Caco-2 (cell line): ENCODE results near the gene ZNF813. TPM values are rescaled to one million over a fixed set of nuclear protein-coding genes. Genes with fewer than 3 reads are reported as not detected.

Experiments
- BruUV-seq: library from RNA; stranded (reverse); fragments of 400-500 nt; replicated peaks from 2 replicates; lab custom pipeline; 2021; lab: Mats Ljungman, UMichigan
- CTCF ChIA-PET: fragments of 300-600 bp; sonication (Branson Sonifier 250); formaldehyde crosslinking; loops from one replicate; lab custom pipeline; 2022; ENCODE audit warnings: antibody characterized with exemption; lab: Charles Lee
- POLR2A ChIA-PET: fragments of 300-600 bp; sonication (Branson Sonifier 250); formaldehyde crosslinking; loops from one replicate; lab custom pipeline; 2022; ENCODE audit warnings: antibody characterized with exemption; lab: Charles Lee
- DNase-seq, 2 experiments: peaks; one replicate each; pipeline versions ENCODE4 v3.0.0 to v3.0.0-alpha.2; 2020 to 2022
- H3K27me3 ChIP-seq: replicated peaks from 2 replicates; pipeline ENCODE4 v1.6.0; 2011; ENCODE audit warnings: low read length; ENCODE audit not compliant: control insufficient read depth, insufficient read depth
- H3K36me3 ChIP-seq: 2 replicates; pipeline ENCODE4 v1.5.1; 2011; ENCODE audit warnings: low read length; ENCODE audit not compliant: control insufficient read depth, insufficient read depth
- H3K4me1 ChIP-seq: fragments of 250-450 bp; sonication (Bioruptor Pico); 2 replicates; pipeline ENCODE4 v1.5.1; 2020; ENCODE audit warnings: mild to moderate bottlenecking
- H3K4me3 ChIP-seq: 2 replicates; pipeline ENCODE4 v1.5.1; 2011; ENCODE audit warnings: low read depth, mild to moderate bottlenecking, control low read depth, low read length
- H3K9me3 ChIP-seq: fragments of 250-450 bp; sonication (Bioruptor Pico); 2 replicates; pipeline ENCODE4 v1.5.1; 2020; ENCODE audit warnings: mild to moderate bottlenecking, moderate library complexity
- H3K27ac Mint-ChIP-seq: one replicate; pipeline ENCODE4 v1.8.0; 2022; ENCODE audit warnings: mixed read lengths; ENCODE audit not compliant: unreplicated experiment
- H3K27me3 Mint-ChIP-seq: one replicate; pipeline ENCODE4 v1.8.0; 2022; ENCODE audit warnings: mixed read lengths; ENCODE audit not compliant: insufficient read depth, unreplicated experiment
- H3K36me3 Mint-ChIP-seq: one replicate; pipeline ENCODE4 v1.8.0; 2022; ENCODE audit warnings: mild to moderate bottlenecking, mixed read lengths; ENCODE audit not compliant: insufficient read depth, unreplicated experiment
- H3K4me1 Mint-ChIP-seq: one replicate; pipeline ENCODE4 v1.8.0; 2022; ENCODE audit warnings: low read depth, mixed read lengths; ENCODE audit not compliant: unreplicated experiment
- H3K4me3 Mint-ChIP-seq: one replicate; pipeline ENCODE4 v1.8.0; 2022; ENCODE audit warnings: mild to moderate bottlenecking, moderate library complexity, mixed read lengths; ENCODE audit not compliant: unreplicated experiment
- H3K9me3 Mint-ChIP-seq: one replicate; pipeline ENCODE4 v1.8.0; 2022; ENCODE audit warnings: mixed read lengths; ENCODE audit not compliant: unreplicated experiment
- intact Hi-C: fragments of 100-400 bp; cut with micrococcal nuclease; formaldehyde crosslinking; loops from one replicate; pipeline ENCODE4 v1.10.0; 2022; ENCODE audit not compliant: unreplicated experiment
- total RNA-seq: library from RNA; stranded (reverse); gene quantifications from 2 replicates; pipeline ENCODE4 v1.2.3, GENCODE V29; 2022
- TF ChIP-seq, protein P1 (sequence below), 2 experiments: fragments of 200-600 bp in 1 of 2; IDR thresholded peaks; 1 replicate in 1 of 2; 2 replicates in 1 of 2; pipeline versions ENCODE4 v1.5.1 to v1.8.0; 2011 to 2022; ENCODE audit warnings: antibody characterized with exemption in 1 of 2, control low read depth in 1 of 2, inconsistent platforms in 1 of 2, low read depth in 1 of 2, low read length in 1 of 2, mild to moderate bottlenecking in 1 of 2, moderate library complexity in 1 of 2; ENCODE audit not compliant: insufficient read depth in 1 of 2, severe bottlenecking in 1 of 2, unreplicated experiment in 1 of 2

The ZNF813 gene
- total RNA-seq, 1 experiment from 2014 or later = 7.9 TPM

DNA sequence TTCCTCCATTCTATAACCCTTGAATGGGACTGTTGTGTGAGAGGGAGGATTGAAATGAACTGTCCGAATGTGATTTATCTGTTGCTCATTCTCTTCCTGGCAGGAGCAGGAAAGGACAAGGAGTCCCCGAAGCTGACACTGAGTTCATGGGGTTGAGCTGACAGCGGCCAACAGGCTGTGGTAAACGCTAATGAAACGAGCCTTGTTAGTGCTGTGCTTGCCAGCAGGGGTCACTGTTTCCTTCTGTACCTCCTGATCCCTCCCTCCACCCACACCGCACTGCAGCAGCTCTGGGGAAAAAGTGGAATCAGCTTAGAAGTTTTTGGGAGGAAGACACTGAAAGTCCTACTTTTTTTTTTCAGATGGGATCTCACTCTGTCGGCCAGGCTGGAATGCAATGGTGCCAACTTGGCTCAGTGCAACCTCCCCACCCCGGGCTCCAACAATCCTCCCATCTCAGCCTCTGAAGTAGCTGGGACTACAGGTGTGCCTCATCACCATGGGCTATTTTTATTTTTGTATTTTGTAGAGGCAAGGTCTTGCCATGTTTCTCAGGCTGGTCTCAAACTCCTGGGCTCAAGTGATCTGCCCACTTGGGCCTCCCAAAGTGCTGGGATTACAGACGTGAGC is 42.5 kb upstream of the ZNF813 start:
- peaks cover 26% of the 10 kb centered on the region for H3K9me3 ChIP-seq
- ChIA-PET CTCF (interaction anchor here (0.6 to 1.0 kb wide), 4 partner anchors 9 to 240 kb away, joined by 3 to 4 read pairs (median 4); no protein-coding TSS in a partner anchor), POLR2A (no interaction called here)
- TF ChIP-seq, protein P1, sequence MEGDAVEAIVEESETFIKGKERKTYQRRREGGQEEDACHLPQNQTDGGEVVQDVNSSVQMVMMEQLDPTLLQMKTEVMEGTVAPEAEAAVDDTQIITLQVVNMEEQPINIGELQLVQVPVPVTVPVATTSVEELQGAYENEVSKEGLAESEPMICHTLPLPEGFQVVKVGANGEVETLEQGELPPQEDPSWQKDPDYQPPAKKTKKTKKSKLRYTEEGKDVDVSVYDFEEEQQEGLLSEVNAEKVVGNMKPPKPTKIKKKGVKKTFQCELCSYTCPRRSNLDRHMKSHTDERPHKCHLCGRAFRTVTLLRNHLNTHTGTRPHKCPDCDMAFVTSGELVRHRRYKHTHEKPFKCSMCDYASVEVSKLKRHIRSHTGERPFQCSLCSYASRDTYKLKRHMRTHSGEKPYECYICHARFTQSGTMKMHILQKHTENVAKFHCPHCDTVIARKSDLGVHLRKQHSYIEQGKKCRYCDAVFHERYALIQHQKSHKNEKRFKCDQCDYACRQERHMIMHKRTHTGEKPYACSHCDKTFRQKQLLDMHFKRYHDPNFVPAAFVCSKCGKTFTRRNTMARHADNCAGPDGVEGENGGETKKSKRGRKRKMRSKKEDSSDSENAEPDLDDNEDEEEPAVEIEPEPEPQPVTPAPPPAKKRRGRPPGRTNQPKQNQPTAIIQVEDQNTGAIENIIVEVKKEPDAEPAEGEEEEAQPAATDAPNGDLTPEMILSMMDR (IDR thresholded peaks at IDR 0.05; ENCODE audit: insufficient read depth in 1 of 2, low read depth in 1 of 2, low read length in 1 of 2, severe bottlenecking in 1 of 2, unreplicated experiment in 1 of 2) = peak in 1 of 2 experiments; percentile 43
- no peaks in the 10 kb centered on the region; the same call in 1 of the 2 replicates for H3K36me3 ChIP-seq
- Mint-ChIP-seq H3K27me3 (no peaks in the 10 kb centered on the region), H3K4me1 (peaks cover 8% of the 10 kb centered on the region), H3K36me3 (peaks cover 35% of the 10 kb centered on the region), H3K27ac (no peak overlapping the region), H3K9me3 (no peaks in the 10 kb centered on the region), H3K4me3 (no peak overlapping the region)
- H3K4me3 ChIP-seq = no peak overlapping the region
- peaks cover 21% of the 10 kb centered on the region for H3K4me1 ChIP-seq
- peak; percentile 50 to 56 for DNase-seq
- no TSS peak for BruUV-seq
- intact Hi-C loops = no loop called here
- no peaks in the 10 kb centered on the region for H3K27me3 ChIP-seq

DNA sequence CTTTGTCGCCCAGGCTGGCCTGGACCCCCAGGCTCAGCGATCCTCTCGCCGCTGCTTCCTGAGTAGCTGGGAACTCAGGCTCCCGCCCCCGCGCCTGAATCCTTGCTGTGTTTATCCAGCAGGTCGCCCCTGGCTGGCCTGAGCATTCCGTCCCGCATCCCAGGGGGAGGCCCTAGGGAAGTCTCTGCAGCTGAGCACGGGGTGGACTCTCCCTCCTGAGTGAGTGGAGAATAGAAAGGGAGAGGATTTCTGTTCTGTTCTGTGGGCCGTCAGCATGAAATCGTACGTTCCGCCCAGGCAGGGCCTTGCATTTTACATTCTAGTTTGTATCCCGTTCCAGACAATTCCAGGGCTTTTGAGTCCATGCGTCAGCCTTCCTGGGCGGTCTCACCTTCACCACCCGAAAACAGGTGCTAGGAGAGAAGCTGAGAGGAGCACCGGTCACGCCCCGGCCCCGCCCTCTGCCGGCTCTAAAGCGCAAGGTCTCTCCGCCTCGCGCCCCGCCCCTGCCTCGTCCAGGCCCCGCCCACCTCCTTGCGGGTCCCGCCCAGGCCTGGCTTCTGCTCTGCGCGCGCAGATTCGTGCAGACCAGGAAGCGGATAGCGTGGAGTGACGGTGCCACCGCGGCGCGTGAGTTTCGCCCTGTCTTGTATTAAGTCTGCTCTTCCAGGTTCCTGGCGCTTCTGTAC is 36.0 kb upstream of the ZNF813 start, which contains the start of gene ZNF761:
ZNF761 (plus strand) TSS at position 586 of the 689 bp plus-strand sequence. CDS start 15,285 bp downstream, outside the sequence.
- H3K27me3 ChIP-seq = no peaks in the 10 kb centered on the region
- peak; percentile 97 to 99 for DNase-seq
- Mint-ChIP-seq H3K4me1 (peaks cover 10% of the 10 kb centered on the region), H3K27ac (peak within 1 kb of the TSS; percentile 83), H3K4me3 (peak within 1 kb of the TSS; percentile 81), H3K27me3 (no peaks in the 10 kb centered on the region), H3K36me3 (peaks cover 68% of the 10 kb centered on the region), H3K9me3 (no peaks in the 10 kb centered on the region)
- TF ChIP-seq, protein P1 (IDR thresholded peaks at IDR 0.05; ENCODE audit: insufficient read depth in 1 of 2, low read depth in 1 of 2, low read length in 1 of 2, severe bottlenecking in 1 of 2, unreplicated experiment in 1 of 2) = peak; percentile 47 to 59
- H3K36me3 ChIP-seq = peaks cover 5% of the 10 kb centered on the region
- ChIA-PET CTCF (interaction anchor here (0.8 to 1.2 kb wide), 3 partner anchors 35 to 361 kb away, joined by 3 to 4 read pairs (median 3); no protein-coding TSS in a partner anchor), POLR2A (interaction anchor here (0.5 to 1.4 kb wide), 3 partner anchors 13 to 103 kb away, joined by 3 to 5 read pairs (median 4); no protein-coding TSS in a partner anchor)
- TSS peak; percentile 82 for BruUV-seq
- H3K4me3 ChIP-seq = peak within 1 kb of the TSS; percentile 91
- intact Hi-C loops = loop anchor here (1.0 to 5.0 kb wide), 3 partner anchors 36 to 99 kb away; partner anchors contain the start of genes ZNF765, ZNF813 and ZNF845
- peaks cover 11% of the 10 kb centered on the region for H3K4me1 ChIP-seq
- H3K9me3 ChIP-seq = no peaks in the 10 kb centered on the region; the same call in 1 of the 2 replicates
